Measurements from ENCODE around the gene LRMDA. TPM values are rescaled to one million over a fixed set of nuclear protein-coding genes. Genes with fewer than 3 reads are reported as not detected.
A peak's percentile ranks its signal among the peaks of the same experiment; 100 is the strongest.

The LRMDA gene
- total and polyA plus RNA-seq, 2 of the 13 experiments (the other 11 are each of a cell fraction or from before 2014, with no cell fraction given), result 13.4 to 22.0 TPM

DNA sequence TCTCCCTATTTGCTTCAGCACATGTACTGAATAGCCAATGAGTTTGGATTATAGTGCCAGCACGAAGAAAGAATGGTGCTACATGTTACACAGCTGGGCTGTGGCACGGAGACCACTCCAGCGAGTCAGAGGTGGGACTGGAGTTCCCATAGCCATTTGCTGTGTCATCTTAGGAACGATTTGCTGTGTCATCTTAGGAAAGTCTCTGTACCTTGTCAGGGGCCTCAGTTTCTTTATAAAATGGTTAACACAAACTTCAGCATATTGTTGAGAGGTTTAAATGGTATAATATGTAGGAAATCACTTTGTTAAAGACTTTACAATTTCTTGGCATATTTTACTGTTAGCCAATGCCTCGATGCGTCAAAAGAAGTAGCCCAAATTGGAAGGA lies 609.4 kb downstream of the LRMDA start:
- Histone ChIP-seq H3K79me2 (ENCODE audit: insufficient read depth, low read length) (no peaks in the 10 kb centered on the region), H3K27ac (ENCODE audit: extremely low read length, insufficient read depth, low read length) (no peak overlapping the region), H3K9ac (ENCODE audit: insufficient read depth, low read depth, low read length) (no peak overlapping the region), H4K20me1 (ENCODE audit: insufficient read depth, low read length) (no peaks in the 10 kb centered on the region), H3K4me3 (replicated peaks in 1 of 3; ENCODE audit: insufficient read depth in 1 of 3, low read depth in 2 of 3, low read length in 3 of 3) (no peak overlapping the region), H3K4me1 (ENCODE audit: insufficient read depth, low read length) (peaks cover 32% of the 10 kb centered on the region), H3K36me3 (replicated peaks in 1 of 2; ENCODE audit: control insufficient read depth in 1 of 2, insufficient read depth in 2 of 2, low read length in 2 of 2) (no peaks in the 10 kb centered on the region; a peak in 2 of 5 replicates), H3K27me3 (ENCODE audit: control insufficient read depth in 1 of 2, insufficient read depth in 2 of 2, low read length in 2 of 2) (no peaks in the 10 kb centered on the region), H2AFZ (ENCODE audit: low read length) (no peak overlapping the region), H3K9me3 (ENCODE audit: low read length) (peaks cover 28% of the 10 kb centered on the region), H3K4me2 (ENCODE audit: low read depth, low read length) (no peak overlapping the region)
- BruUV-seq (replicated peaks), result no TSS peak
- intact Hi-C loops (cut with micrococcal nuclease; ENCODE audit: unreplicated experiment) (no loop called here), in situ Hi-C loops (cut with HindIII; ENCODE audit: extremely low pct_ligation_motif_present, low pct_unique_long_range_greater_than_20kb) (loop anchor here (5.0 kb wide), 1 partner anchor 261 kb away; no protein-coding TSS in a partner anchor)
- CTCF ChIA-PET (ENCODE audit: low intra/inter-chr PET ratio, low total read pairs), result no interaction called here
- POLR2A ChIA-PET, result no interaction called here
- no peak for DNase-seq (ENCODE audit: low spot score)
- 94% methylated on average over 5 of the region's 6 CpGs for WGBS (ENCODE audit: low lambda C conversion rate)
- no peak for ATAC-seq
- no peak for FAIRE-seq
- TF ChIP-seq SNAPC2 (CRISPR knock-in tag; IDR thresholded peaks at IDR 0.05) (no peak), ZNF460 (CRISPR knock-in tag; IDR thresholded peaks at IDR 0.05; ENCODE audit: borderline replicate concordance) (no peak), RBAK (CRISPR knock-in tag; IDR thresholded peaks at IDR 0.05) (peak; percentile 71; the same call in 1 of the 2 replicates), SNAI1 (CRISPR knock-in tag; IDR thresholded peaks at IDR 0.05; ENCODE audit: borderline replicate concordance) (no peak), MLLT10 (CRISPR knock-in tag; IDR thresholded peaks at IDR 0.05) (no peak), ZMYM2 (CRISPR knock-in tag; IDR thresholded peaks at IDR 0.05) (no peak), PHF20 (CRISPR knock-in tag; IDR thresholded peaks at IDR 0.05) (no peak)

DNA sequence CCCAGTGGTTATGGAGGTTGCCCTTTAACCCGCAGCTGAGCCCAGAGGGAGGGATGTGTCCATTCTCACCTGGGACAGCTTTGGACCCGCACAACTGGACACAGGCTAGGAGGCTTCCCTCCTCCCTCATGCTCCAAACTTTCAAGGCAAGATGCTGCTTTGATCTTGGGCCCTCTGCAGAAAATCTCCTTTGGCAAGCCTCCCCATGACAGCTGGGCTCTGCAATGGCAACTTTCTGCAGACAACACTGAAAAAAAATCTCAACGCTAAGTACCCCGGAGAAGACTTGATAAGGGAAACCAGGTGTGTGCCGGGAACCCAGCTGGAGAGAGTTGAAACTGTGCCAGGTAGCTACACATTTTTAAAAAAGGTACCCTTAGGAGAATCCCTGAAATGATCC lies 610.1 kb downstream of the LRMDA start:
- no peak for FAIRE-seq
- Histone ChIP-seq H3K27ac (ENCODE audit: extremely low read length, insufficient read depth, low read length) (no peak overlapping the region), H3K4me2 (ENCODE audit: low read depth, low read length) (no peak overlapping the region), H3K79me2 (ENCODE audit: insufficient read depth, low read length) (no peaks in the 10 kb centered on the region), H4K20me1 (ENCODE audit: insufficient read depth, low read length) (no peaks in the 10 kb centered on the region), H3K36me3 (replicated peaks in 1 of 2; ENCODE audit: control insufficient read depth in 1 of 2, insufficient read depth in 2 of 2, low read length in 2 of 2) (no peaks in the 10 kb centered on the region; a peak in 2 of 5 replicates), H3K27me3 (ENCODE audit: control insufficient read depth in 1 of 2, insufficient read depth in 2 of 2, low read length in 2 of 2) (no peaks in the 10 kb centered on the region), H3K4me3 (replicated peaks in 1 of 3; ENCODE audit: insufficient read depth in 1 of 3, low read depth in 2 of 3, low read length in 3 of 3) (no peak overlapping the region), H3K4me1 (ENCODE audit: insufficient read depth, low read length) (peaks cover 28% of the 10 kb centered on the region), H2AFZ (ENCODE audit: low read length) (no peak overlapping the region), H3K9ac (ENCODE audit: insufficient read depth, low read depth, low read length) (no peak overlapping the region), H3K9me3 (ENCODE audit: low read length) (peaks cover 28% of the 10 kb centered on the region)
- 96% methylated on average over 5 of the region's 5 CpGs for WGBS (ENCODE audit: low lambda C conversion rate)
- BruUV-seq (replicated peaks), result no TSS peak
- intact Hi-C loops (cut with micrococcal nuclease; ENCODE audit: unreplicated experiment), result no loop called here
- ChIA-PET POLR2A (interaction anchor here (1.1 kb wide), 1 partner anchor 10 kb away, joined by 6 read pairs; no protein-coding TSS in a partner anchor), CTCF (ENCODE audit: low intra/inter-chr PET ratio, low total read pairs) (no interaction called here)
- in situ Hi-C loops (cut with HindIII; ENCODE audit: extremely low pct_ligation_motif_present, low pct_unique_long_range_greater_than_20kb), result loop anchor here (5.0 kb wide), 1 partner anchor 261 kb away; no protein-coding TSS in a partner anchor
- ATAC-seq, result no peak
- DNase-seq (ENCODE audit: low spot score), result no peak
- TF ChIP-seq ZNF207 (IDR thresholded peaks at IDR 0.05; ENCODE audit: borderline replicate concordance), result no peak
- TF ChIP-seq ADNP (CRISPR knock-in tag; IDR thresholded peaks at IDR 0.05), result no peak
- no peak for TF ChIP-seq ARID5B (CRISPR knock-in tag; IDR thresholded peaks at IDR 0.05)
- no peak for TF ChIP-seq ARID2 (CRISPR knock-in tag; IDR thresholded peaks at IDR 0.05; ENCODE audit: borderline replicate concordance)
- no peak for TF ChIP-seq ESRRA (CRISPR knock-in tag; IDR thresholded peaks at IDR 0.05; ENCODE audit: low read depth)
- TF ChIP-seq RBAK (CRISPR knock-in tag; IDR thresholded peaks at IDR 0.05), result no peak
- no peak for TF ChIP-seq NR3C1 (CRISPR knock-in tag; IDR thresholded peaks at IDR 0.05)
- no peak for TF ChIP-seq RARA (CRISPR knock-in tag; IDR thresholded peaks at IDR 0.05)
- no peak for TF ChIP-seq ZEB1 (IDR thresholded peaks at IDR 0.05; ENCODE audit: insufficient replicate concordance, low read depth)
- no peak for TF ChIP-seq ZBTB8A (CRISPR knock-in tag; IDR thresholded peaks at IDR 0.05; ENCODE audit: borderline replicate concordance, low read depth)
- no peak for TF ChIP-seq CREB1 (IDR thresholded peaks at IDR 0.05)
- TF ChIP-seq CREB1 (CRISPR knock-in tag; IDR thresholded peaks at IDR 0.05), result no peak

Data from HepG2 (cell line).